Nephron progenitor cell (in vitro differentiated cells): ENCODE data around the gene CMIP.
"Not testable (repeated sequence)": the region's sequence is repeated elsewhere in the genome, so short reads cannot be mapped to it uniquely, and the experiment has no call there.

Experiments
- DNase-seq: peaks from one replicate; pipeline ENCODE4 v3.0.0; 2021
- H3K27ac Mint-ChIP-seq: 2 replicates; pipeline ENCODE4 v1.8.0; 2021; ENCODE audit warnings: mild to moderate bottlenecking, moderate library complexity, mixed read lengths
- H3K27me3 Mint-ChIP-seq: 2 replicates; pipeline ENCODE4 v1.8.0; 2021; ENCODE audit warnings: mild to moderate bottlenecking, low read depth, mixed read lengths; ENCODE audit not compliant: poor library complexity
- H3K36me3 Mint-ChIP-seq: 2 replicates; pipeline ENCODE4 v1.8.0; 2021; ENCODE audit warnings: low read depth, mixed read lengths
- H3K4me1 Mint-ChIP-seq: 2 replicates; pipeline ENCODE4 v1.8.0; 2021; ENCODE audit warnings: mixed read lengths
- H3K4me3 Mint-ChIP-seq: 2 replicates; pipeline ENCODE4 v1.8.0; 2021; ENCODE audit warnings: mild to moderate bottlenecking, moderate library complexity, mixed read lengths
- H3K9me3 Mint-ChIP-seq: 2 replicates; pipeline ENCODE4 v1.8.0; 2021; ENCODE audit warnings: mild to moderate bottlenecking, moderate library complexity, mixed read lengths
- CTCF ChIP-seq: fragments of 200-600 bp; sonication (generic); IDR thresholded peaks from 2 replicates; pipeline ENCODE4 v1.5.0; 2021; ENCODE audit warnings: antibody characterized with exemption

The CMIP gene

GRCh38 chr16:81522108-81522701, 77.6 kb downstream of the CMIP start:
- Mint-ChIP-seq H3K27me3 (peaks cover 5% of the 10 kb centered on the region), H3K27ac (no peak overlapping the region), H3K9me3 (peaks cover 4% of the 10 kb centered on the region), H3K36me3 (peaks cover 10% of the 10 kb centered on the region), H3K4me1 (peaks cover 4% of the 10 kb centered on the region), H3K4me3 (no peak overlapping the region)
- DNase-seq: no peak
- no peak for TF ChIP-seq CTCF

DNA sequence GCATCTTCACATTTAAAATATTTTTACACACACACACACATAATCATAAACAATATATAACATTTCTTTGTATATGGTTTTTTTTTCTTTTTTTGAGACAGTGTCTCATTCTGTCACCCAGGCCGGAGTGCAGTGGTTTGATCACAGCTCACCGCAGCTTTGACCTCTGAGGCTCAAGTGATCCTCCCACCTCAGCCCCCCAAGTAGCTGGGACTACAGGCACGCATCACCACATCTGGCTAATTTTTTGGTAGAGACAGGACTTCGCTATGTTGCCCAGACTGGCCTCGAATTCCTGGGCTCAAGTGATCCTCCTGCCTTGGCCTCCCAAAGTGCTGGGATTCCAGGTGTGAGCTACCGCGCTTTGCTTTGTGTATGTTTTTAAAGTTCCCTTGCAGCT, 78.2 kb downstream of the CMIP start:
- H3K4me3 Mint-ChIP-seq, H3K4me1 Mint-ChIP-seq, DNase-seq, H3K27ac Mint-ChIP-seq, H3K27me3 Mint-ChIP-seq: not testable (repeated sequence)
- H3K9me3 Mint-ChIP-seq: peaks cover 11% of the 10 kb centered on the region
- peaks cover 17% of the 10 kb centered on the region for H3K36me3 Mint-ChIP-seq

DNA sequence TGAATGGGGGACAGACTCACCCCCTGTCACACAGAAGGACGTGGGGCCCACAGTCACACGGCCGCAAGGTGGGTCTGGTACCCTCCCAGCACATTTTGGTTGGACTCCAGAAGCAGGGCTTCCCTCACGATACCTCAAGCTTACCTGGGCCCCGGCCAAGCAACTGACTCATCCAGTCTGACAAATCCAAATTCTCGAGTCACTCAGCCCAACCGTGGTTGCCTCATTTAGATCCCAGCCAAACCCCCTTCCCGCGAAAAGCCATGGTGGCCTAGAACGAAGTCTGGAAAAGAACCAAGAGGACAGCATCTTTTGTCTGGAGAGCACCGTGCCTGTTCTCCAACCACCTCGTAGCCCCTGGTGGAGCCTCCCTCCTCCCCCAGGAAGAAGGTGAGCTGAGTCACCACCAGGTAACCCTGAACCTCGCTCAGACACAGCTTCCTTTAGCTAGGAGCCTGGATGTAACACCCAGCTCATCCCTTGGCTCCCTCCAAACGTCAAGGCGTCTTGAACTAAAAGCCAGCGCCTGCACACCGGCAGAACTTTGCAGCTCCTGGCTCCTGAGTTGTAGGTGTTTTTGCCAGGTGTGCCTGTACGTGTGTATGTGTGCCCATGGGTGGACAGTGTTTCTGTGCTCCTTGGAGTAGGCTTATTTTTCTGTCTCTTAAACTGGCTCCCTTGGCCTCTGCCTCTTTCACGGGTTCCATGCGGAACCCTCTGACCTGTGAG, 78.9 kb downstream of the CMIP start:
- TF ChIP-seq CTCF: no peak
- Mint-ChIP-seq H3K36me3 (peaks cover 24% of the 10 kb centered on the region), H3K4me3 (no peak overlapping the region), H3K4me1 (peaks cover 4% of the 10 kb centered on the region), H3K27me3 (peaks cover 7% of the 10 kb centered on the region), H3K27ac (peak overlapping the region; percentile 83), H3K9me3 (peaks cover 15% of the 10 kb centered on the region)
- no peak for DNase-seq

GRCh38 chr16:81524382-81524781, 79.8 kb downstream of the CMIP start:
- H3K4me3 Mint-ChIP-seq: no peak overlapping the region
- H3K27ac Mint-ChIP-seq: no peak overlapping the region
- peaks cover 7% of the 10 kb centered on the region for H3K27me3 Mint-ChIP-seq
- peaks cover 32% of the 10 kb centered on the region for H3K36me3 Mint-ChIP-seq
- no peak for TF ChIP-seq CTCF
- H3K4me1 Mint-ChIP-seq: peaks cover 4% of the 10 kb centered on the region
- DNase-seq: no peak
- H3K9me3 Mint-ChIP-seq: peaks cover 24% of the 10 kb centered on the region

GRCh38 chr16:81524885-81525284, 80.3 kb downstream of the CMIP start:
- not testable (repeated sequence) for DNase-seq, H3K27ac Mint-ChIP-seq, H3K4me3 Mint-ChIP-seq, H3K4me1 Mint-ChIP-seq, H3K27me3 Mint-ChIP-seq
- Mint-ChIP-seq H3K9me3 (peaks cover 29% of the 10 kb centered on the region), H3K36me3 (peaks cover 37% of the 10 kb centered on the region)

DNA sequence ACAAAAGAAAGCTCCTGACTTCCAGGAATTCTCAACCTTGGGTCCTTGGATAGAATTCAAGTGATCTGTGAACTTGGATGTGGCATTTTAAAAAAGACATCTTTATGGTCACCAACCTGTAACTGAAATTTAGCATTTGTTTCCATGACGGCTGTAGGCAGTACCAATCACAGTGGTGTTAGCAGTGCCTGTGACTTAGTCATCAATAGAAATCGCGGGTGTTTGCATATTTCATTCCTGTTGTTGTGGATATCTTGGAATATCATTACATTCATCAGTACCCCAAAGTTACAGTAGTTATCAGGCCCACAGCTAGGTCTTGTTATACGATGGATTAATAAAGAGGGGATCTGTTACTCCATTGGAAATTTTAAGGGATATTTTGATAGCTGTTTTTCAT, 81.6 kb downstream of the CMIP start:
- peaks cover 49% of the 10 kb centered on the region for H3K36me3 Mint-ChIP-seq
- H3K4me3 Mint-ChIP-seq: no peak overlapping the region
- peaks cover 20% of the 10 kb centered on the region for H3K4me1 Mint-ChIP-seq
- no peak for DNase-seq
- peaks cover 12% of the 10 kb centered on the region for H3K27me3 Mint-ChIP-seq
- TF ChIP-seq CTCF: no peak
- peaks cover 40% of the 10 kb centered on the region for H3K9me3 Mint-ChIP-seq
- no peak overlapping the region for H3K27ac Mint-ChIP-seq

- no peak overlapping the region for H3K4me3 Mint-ChIP-seq
- DNase-seq: no peak
- TF ChIP-seq CTCF: no peak
- H3K9me3 Mint-ChIP-seq: peaks cover 40% of the 10 kb centered on the region
- H3K36me3 Mint-ChIP-seq: peaks cover 51% of the 10 kb centered on the region
- peaks cover 12% of the 10 kb centered on the region for H3K27me3 Mint-ChIP-seq
- peaks cover 28% of the 10 kb centered on the region for H3K4me1 Mint-ChIP-seq
- H3K27ac Mint-ChIP-seq: no peak overlapping the region
Observed at GRCh38 chr16:81526935-81527334, 82.3 kb downstream of the CMIP start.
